ENCODE results near the gene RYR2. TPM values are rescaled to one million over a fixed set of nuclear protein-coding genes. Genes with fewer than 3 reads are reported as not detected.

The RYR2 gene
- polyA plus RNA-seq, 1 of the 3 experiments (the other 2 are of a cell fraction): under 0.01 TPM

DNA sequence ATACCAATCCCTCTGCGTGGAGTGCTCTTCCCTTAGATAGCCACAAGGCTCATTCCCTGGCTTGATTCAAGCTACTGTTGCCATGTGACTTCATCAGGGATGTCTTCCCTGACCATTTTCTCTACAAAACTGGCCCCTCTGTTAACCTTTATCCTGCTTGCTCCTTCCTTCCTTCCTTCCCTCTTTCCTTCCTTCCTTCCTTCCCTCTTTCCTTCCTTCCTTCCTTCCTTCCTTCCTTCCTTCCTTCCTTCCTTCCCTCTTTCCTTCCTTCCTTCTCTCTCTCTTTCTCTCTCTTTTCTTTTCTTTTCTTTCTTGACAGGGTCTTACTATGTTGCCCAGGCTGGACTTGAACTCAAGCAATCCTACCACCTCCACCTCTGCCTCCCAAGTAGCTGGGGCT lies 6.2 kb upstream of the RYR2 start:
- DNase-seq: no peak
- H3K27ac ChIP-seq (ENCODE audit: low read depth in 2 of 2, low read length in 1 of 2): no peak overlapping the region
- CTCF ChIA-PET: no interaction called here

DNA sequence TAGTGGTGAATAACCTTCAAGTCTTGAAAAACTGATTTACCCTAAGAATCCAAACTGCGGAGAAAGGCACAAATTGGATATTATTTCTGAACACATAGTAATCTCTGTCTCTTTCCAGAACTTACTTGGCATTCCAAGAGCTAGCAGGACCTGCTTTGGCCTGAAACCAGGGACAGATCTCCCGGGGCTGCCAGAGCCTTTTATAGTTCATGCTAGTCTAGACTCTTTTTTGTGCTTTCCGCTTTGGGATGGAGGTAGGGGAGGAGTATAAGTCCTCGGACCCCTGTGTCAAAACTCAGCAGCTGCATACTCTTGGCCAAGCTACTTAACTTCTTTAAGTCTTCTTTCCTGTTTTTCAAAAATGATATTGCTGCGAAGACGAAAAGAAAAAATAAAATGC lies 3.8 kb upstream of the RYR2 start:
- CTCF ChIA-PET: interaction anchor here (0.7 kb wide), 1 partner anchor 348 kb away, joined by 4 read pairs; no protein-coding TSS in a partner anchor
- Histone ChIP-seq H3K27me3 (ENCODE audit: insufficient read depth) (no peaks in the 10 kb centered on the region), H3K9me2 (no peaks in the 10 kb centered on the region), H3K4me3 (ENCODE audit: low read depth in 2 of 2, low read length in 1 of 2) (no peak overlapping the region), H3K27ac (ENCODE audit: low read depth in 2 of 2, low read length in 1 of 2) (no peak overlapping the region), H3K4me1 (ENCODE audit: control insufficient read depth in 1 of 2, insufficient read depth in 2 of 2, low read depth in 1 of 2, low read length in 1 of 2) (peaks cover 0 to 5% of the 10 kb centered on the region in 2 experiments; a peak in 1 of 4 replicates), H3K9me3 (no peaks in the 10 kb centered on the region), H3K4me2 (no peak overlapping the region), H4K20me1 (ENCODE audit: insufficient read depth) (no peaks in the 10 kb centered on the region), H3K36me3 (replicated peaks in 1 of 2; ENCODE audit: control insufficient read depth in 1 of 2, insufficient read depth in 2 of 2, low read length in 1 of 2) (no peaks in the 10 kb centered on the region), H3K79me2 (ENCODE audit: insufficient read depth) (no peaks in the 10 kb centered on the region), H3F3A (replicated peaks; ENCODE audit: insufficient read depth) (no peaks in the 10 kb centered on the region), H3K9ac (no peak overlapping the region), H2AFZ (ENCODE audit: low read depth) (no peak overlapping the region)
- 52% methylated on average over 6 of the region's 6 CpGs for WGBS (ENCODE audit: low lambda C conversion rate)
- no peak for DNase-seq
- no peak for TF ChIP-seq TEAD4 (IDR thresholded peaks at IDR 0.05; ENCODE audit: borderline replicate concordance, insufficient read depth)
- POLR2A ChIA-PET: no interaction called here

More for the DNA sequence above, 6.2 kb upstream of the RYR2 start:
- H3K79me2 ChIP-seq (ENCODE audit: insufficient read depth): no peaks in the 10 kb centered on the region
- no peaks in the 10 kb centered on the region for H4K20me1 ChIP-seq (ENCODE audit: insufficient read depth)
- H3K4me1 ChIP-seq (ENCODE audit: control insufficient read depth in 1 of 2, insufficient read depth in 2 of 2, low read depth in 1 of 2, low read length in 1 of 2): no peaks in the 10 kb centered on the region
- no peak overlapping the region for H2AFZ ChIP-seq (ENCODE audit: low read depth)
- H3K36me3 ChIP-seq (replicated peaks in 1 of 2; ENCODE audit: control insufficient read depth in 1 of 2, insufficient read depth in 2 of 2, low read length in 1 of 2): no peaks in the 10 kb centered on the region
- no peaks in the 10 kb centered on the region for H3F3A ChIP-seq (replicated peaks; ENCODE audit: insufficient read depth)
- 43% methylated on average over 1 of the region's 1 CpG for WGBS (ENCODE audit: low lambda C conversion rate)
- H3K9me3 ChIP-seq: no peaks in the 10 kb centered on the region
- no peak overlapping the region for H3K4me3 ChIP-seq (ENCODE audit: low read depth in 2 of 2, low read length in 1 of 2)
- POLR2A ChIA-PET: no interaction called here
- no peaks in the 10 kb centered on the region for H3K27me3 ChIP-seq (ENCODE audit: insufficient read depth)
- no peak overlapping the region for H3K9ac ChIP-seq
- H3K4me2 ChIP-seq: no peak overlapping the region
- H3K9me2 ChIP-seq: no peaks in the 10 kb centered on the region
- TF ChIP-seq EP300 (IDR thresholded peaks at IDR 0.05; ENCODE audit: borderline replicate concordance in 1 of 2, low read depth in 1 of 2, low read length in 1 of 2): no peak
- no peak for TF ChIP-seq TEAD4 (IDR thresholded peaks at IDR 0.05; ENCODE audit: borderline replicate concordance, insufficient read depth)
- TF ChIP-seq, protein P1, sequence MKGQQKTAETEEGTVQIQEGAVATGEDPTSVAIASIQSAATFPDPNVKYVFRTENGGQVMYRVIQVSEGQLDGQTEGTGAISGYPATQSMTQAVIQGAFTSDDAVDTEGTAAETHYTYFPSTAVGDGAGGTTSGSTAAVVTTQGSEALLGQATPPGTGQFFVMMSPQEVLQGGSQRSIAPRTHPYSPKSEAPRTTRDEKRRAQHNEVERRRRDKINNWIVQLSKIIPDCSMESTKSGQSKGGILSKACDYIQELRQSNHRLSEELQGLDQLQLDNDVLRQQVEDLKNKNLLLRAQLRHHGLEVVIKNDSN (IDR thresholded peaks at IDR 0.05; ENCODE audit: borderline replicate concordance, low read depth): no peak
- no peak for TF ChIP-seq EZH2phosphoT487 (IDR thresholded peaks at IDR 0.05; ENCODE audit: borderline replicate concordance, low read depth)
- TF ChIP-seq, protein P2, sequence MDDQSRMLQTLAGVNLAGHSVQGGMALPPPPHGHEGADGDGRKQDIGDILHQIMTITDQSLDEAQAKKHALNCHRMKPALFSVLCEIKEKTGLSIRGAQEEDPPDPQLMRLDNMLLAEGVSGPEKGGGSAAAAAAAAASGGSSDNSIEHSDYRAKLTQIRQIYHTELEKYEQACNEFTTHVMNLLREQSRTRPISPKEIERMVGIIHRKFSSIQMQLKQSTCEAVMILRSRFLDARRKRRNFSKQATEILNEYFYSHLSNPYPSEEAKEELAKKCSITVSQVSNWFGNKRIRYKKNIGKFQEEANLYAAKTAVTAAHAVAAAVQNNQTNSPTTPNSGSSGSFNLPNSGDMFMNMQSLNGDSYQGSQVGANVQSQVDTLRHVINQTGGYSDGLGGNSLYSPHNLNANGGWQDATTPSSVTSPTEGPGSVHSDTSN (IDR thresholded peaks at IDR 0.05): no peak
- TF ChIP-seq, protein P3, sequence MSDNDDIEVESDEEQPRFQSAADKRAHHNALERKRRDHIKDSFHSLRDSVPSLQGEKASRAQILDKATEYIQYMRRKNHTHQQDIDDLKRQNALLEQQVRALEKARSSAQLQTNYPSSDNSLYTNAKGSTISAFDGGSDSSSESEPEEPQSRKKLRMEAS (IDR thresholded peaks at IDR 0.05; ENCODE audit: low read depth): no peak
- TF ChIP-seq FOSL2 (IDR thresholded peaks at IDR 0.05; ENCODE audit: borderline replicate concordance, low read depth): no peak
- no peak for TF ChIP-seq MEF2A (IDR thresholded peaks at IDR 0.05; ENCODE audit: borderline replicate concordance, low read depth)
- no peak for TF ChIP-seq SIN3A (IDR thresholded peaks at IDR 0.05; ENCODE audit: borderline replicate concordance, low read depth, low read length)
- no peak for TF ChIP-seq TAF1 (IDR thresholded peaks at IDR 0.05; ENCODE audit: borderline replicate concordance, low read depth, low read length)
- no peak for TF ChIP-seq RXRA (IDR thresholded peaks at IDR 0.05; ENCODE audit: borderline replicate concordance, low read depth)

Measured in SK-N-SH (cell line).